SKM-1 (cell line): ENCODE measurements around the gene BTRC.

ENCODE experiments used
- DNase-seq: peaks from one replicate; lab custom pipeline; 2025; ENCODE audit not compliant: unreplicated experiment; lab: John Stamatoyannopoulos, UW

BTRC gene

GRCh38 chr10:101441541-101442455 is 87.8 kb downstream of the BTRC start:
- peak; percentile 47 for DNase-seq

- DNase-seq: no peak
Observed at GRCh38 chr10:101442456-101442800, 88.5 kb downstream of the BTRC start.

- no peak for DNase-seq
Observed at GRCh38 chr10:101444058-101444898, 90.3 kb downstream of the BTRC start.

GRCh38 chr10:101446071-101446470 is 92.1 kb downstream of the BTRC start:
- no peak for DNase-seq

GRCh38 chr10:101446947-101447346 is 93.0 kb downstream of the BTRC start:
- DNase-seq: no peak

GRCh38 chr10:101447477-101447876 is 93.5 kb downstream of the BTRC start:
- no peak for DNase-seq

- DNase-seq: no peak
Observed at GRCh38 chr10:101450277-101451080, 96.5 kb downstream of the BTRC start.

GRCh38 chr10:101451261-101451660 is 97.3 kb downstream of the BTRC start:
- no peak for DNase-seq

- DNase-seq: no peak
Observed at GRCh38 chr10:101451667-101452069, 97.7 kb downstream of the BTRC start.

GRCh38 chr10:101452176-101452575 is 98.2 kb downstream of the BTRC start:
- DNase-seq: no peak

- no peak for DNase-seq
Observed at GRCh38 chr10:101452593-101452992, 98.6 kb downstream of the BTRC start.

- no peak for DNase-seq
Observed at GRCh38 chr10:101453318-101453717, 99.4 kb downstream of the BTRC start.

GRCh38 chr10:101453791-101454718 is 100.1 kb downstream of the BTRC start:
- no peak for DNase-seq

GRCh38 chr10:101458869-101459268 is 104.9 kb downstream of the BTRC start:
- DNase-seq: no peak

- no peak for DNase-seq
Observed at GRCh38 chr10:101464082-101464481, 110.1 kb downstream of the BTRC start.

- no peak for DNase-seq
Observed at GRCh38 chr10:101464599-101464998, 110.6 kb downstream of the BTRC start.

- DNase-seq: no peak
Observed at GRCh38 chr10:101466016-101466912, 112.3 kb downstream of the BTRC start.

- DNase-seq: peak; percentile 67
Observed at GRCh38 chr10:101467286-101467770, 113.4 kb downstream of the BTRC start.

GRCh38 chr10:101468159-101468558 is 114.2 kb downstream of the BTRC start:
- no peak for DNase-seq
